Caco-2 (cell line): ENCODE measurements around the gene IGFBP7. TPM values are rescaled to one million over a fixed set of nuclear protein-coding genes. Genes with fewer than 3 reads are reported as not detected.

Experiments
- BruUV-seq: library from RNA; stranded (reverse); fragments of 400-500 nt; replicated peaks from 2 replicates; lab custom pipeline; 2021; lab: Mats Ljungman, UMichigan
- CTCF ChIA-PET: fragments of 300-600 bp; sonication (Branson Sonifier 250); formaldehyde crosslinking; loops from one replicate; lab custom pipeline; 2022; ENCODE audit warnings: antibody characterized with exemption; lab: Charles Lee
- POLR2A ChIA-PET: fragments of 300-600 bp; sonication (Branson Sonifier 250); formaldehyde crosslinking; loops from one replicate; lab custom pipeline; 2022; ENCODE audit warnings: antibody characterized with exemption; lab: Charles Lee
- DNase-seq, 2 experiments: peaks; one replicate each; pipeline versions ENCODE4 v3.0.0 to v3.0.0-alpha.2; 2020 to 2022
- H3K27me3 ChIP-seq: replicated peaks from 2 replicates; pipeline ENCODE4 v1.6.0; 2011; ENCODE audit warnings: low read length; ENCODE audit not compliant: control insufficient read depth, insufficient read depth
- H3K36me3 ChIP-seq: 2 replicates; pipeline ENCODE4 v1.5.1; 2011; ENCODE audit warnings: low read length; ENCODE audit not compliant: control insufficient read depth, insufficient read depth
- H3K4me1 ChIP-seq: fragments of 250-450 bp; sonication (Bioruptor Pico); 2 replicates; pipeline ENCODE4 v1.5.1; 2020; ENCODE audit warnings: mild to moderate bottlenecking
- H3K4me3 ChIP-seq: 2 replicates; pipeline ENCODE4 v1.5.1; 2011; ENCODE audit warnings: low read depth, mild to moderate bottlenecking, control low read depth, low read length
- H3K9me3 ChIP-seq: fragments of 250-450 bp; sonication (Bioruptor Pico); 2 replicates; pipeline ENCODE4 v1.5.1; 2020; ENCODE audit warnings: mild to moderate bottlenecking, moderate library complexity
- H3K27ac Mint-ChIP-seq: one replicate; pipeline ENCODE4 v1.8.0; 2022; ENCODE audit warnings: mixed read lengths; ENCODE audit not compliant: unreplicated experiment
- H3K27me3 Mint-ChIP-seq: one replicate; pipeline ENCODE4 v1.8.0; 2022; ENCODE audit warnings: mixed read lengths; ENCODE audit not compliant: insufficient read depth, unreplicated experiment
- H3K36me3 Mint-ChIP-seq: one replicate; pipeline ENCODE4 v1.8.0; 2022; ENCODE audit warnings: mild to moderate bottlenecking, mixed read lengths; ENCODE audit not compliant: insufficient read depth, unreplicated experiment
- H3K4me1 Mint-ChIP-seq: one replicate; pipeline ENCODE4 v1.8.0; 2022; ENCODE audit warnings: low read depth, mixed read lengths; ENCODE audit not compliant: unreplicated experiment
- H3K4me3 Mint-ChIP-seq: one replicate; pipeline ENCODE4 v1.8.0; 2022; ENCODE audit warnings: mild to moderate bottlenecking, moderate library complexity, mixed read lengths; ENCODE audit not compliant: unreplicated experiment
- H3K9me3 Mint-ChIP-seq: one replicate; pipeline ENCODE4 v1.8.0; 2022; ENCODE audit warnings: mixed read lengths; ENCODE audit not compliant: unreplicated experiment
- CTCF ChIP-seq, 2 experiments: fragments of 200-600 bp in 1 of 2; IDR thresholded peaks; 1 replicate in 1 of 2; 2 replicates in 1 of 2; pipeline versions ENCODE4 v1.5.1 to v1.8.0; 2011 to 2022; ENCODE audit warnings: antibody characterized with exemption in 1 of 2, control low read depth in 1 of 2, inconsistent platforms in 1 of 2, low read depth in 1 of 2, low read length in 1 of 2, mild to moderate bottlenecking in 1 of 2, moderate library complexity in 1 of 2; ENCODE audit not compliant: insufficient read depth in 1 of 2, severe bottlenecking in 1 of 2, unreplicated experiment in 1 of 2
- intact Hi-C: fragments of 100-400 bp; cut with micrococcal nuclease; formaldehyde crosslinking; loops from one replicate; pipeline ENCODE4 v1.10.0; 2022; ENCODE audit not compliant: unreplicated experiment
- total RNA-seq: library from RNA; stranded (reverse); gene quantifications from 2 replicates; pipeline ENCODE4 v1.2.3, GENCODE V29; 2022

The IGFBP7 gene
- total RNA-seq, 1 experiment from 2014 or later: 40.4 TPM

GRCh38 chr4:57044996-57045395 is 65.2 kb downstream of the IGFBP7 start:
- Mint-ChIP-seq H3K4me1 (no peaks in the 10 kb centered on the region), H3K4me3 (no peak overlapping the region), H3K36me3 (no peaks in the 10 kb centered on the region), H3K27me3 (no peaks in the 10 kb centered on the region), H3K27ac (no peak overlapping the region), H3K9me3 (peaks cover 15% of the 10 kb centered on the region)
- Histone ChIP-seq H3K4me3 (no peak overlapping the region), H3K9me3 (peaks cover 6% of the 10 kb centered on the region), H3K27me3 (no peaks in the 10 kb centered on the region), H3K36me3 (no peaks in the 10 kb centered on the region), H3K4me1 (0 out of 2 replicates have a peak, but pooled peaks cover 15% of the 10 kb centered on the region)
- intact Hi-C loops: loop anchor here (1.0 kb wide), 1 partner anchor 34 kb away; no protein-coding TSS in a partner anchor
- BruUV-seq: no TSS peak
- ChIA-PET CTCF (no interaction called here), POLR2A (no interaction called here)
- no peak for TF ChIP-seq CTCF (IDR thresholded peaks at IDR 0.05; ENCODE audit: insufficient read depth in 1 of 2, low read depth in 1 of 2, low read length in 1 of 2, severe bottlenecking in 1 of 2, unreplicated experiment in 1 of 2)
- no peak for DNase-seq

DNA sequence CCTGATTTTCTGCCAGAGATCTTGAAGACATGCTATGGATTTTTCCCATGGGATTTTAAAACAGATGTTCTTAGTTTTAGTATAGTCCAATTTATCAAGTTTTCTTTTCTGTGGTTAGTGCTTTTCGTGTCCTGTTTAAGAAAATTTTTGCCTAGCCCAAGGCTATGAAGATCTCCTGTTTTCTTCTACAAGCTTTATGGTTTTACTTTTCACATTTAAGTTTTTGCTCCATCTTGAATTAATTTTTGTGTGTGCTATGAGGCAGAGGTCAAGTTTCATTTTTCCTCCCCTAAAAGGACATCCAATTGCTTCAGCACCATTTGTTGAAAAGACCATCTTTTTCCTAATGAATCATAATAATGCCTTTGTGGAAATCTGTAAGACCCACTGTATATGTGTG is 65.9 kb downstream of the IGFBP7 start:
- no peak overlapping the region for H3K4me3 Mint-ChIP-seq
- TF ChIP-seq CTCF (IDR thresholded peaks at IDR 0.05; ENCODE audit: insufficient read depth in 1 of 2, low read depth in 1 of 2, low read length in 1 of 2, severe bottlenecking in 1 of 2, unreplicated experiment in 1 of 2): no peak
- BruUV-seq: no TSS peak
- no peaks in the 10 kb centered on the region for H3K36me3 Mint-ChIP-seq
- no peak overlapping the region for H3K4me3 ChIP-seq
- H3K4me1 Mint-ChIP-seq: peaks cover 5% of the 10 kb centered on the region
- no peaks in the 10 kb centered on the region for H3K27me3 Mint-ChIP-seq
- H3K9me3 Mint-ChIP-seq: peaks cover 15% of the 10 kb centered on the region
- H3K4me1 ChIP-seq: 0 out of 2 replicates have a peak, but pooled peaks cover 15% of the 10 kb centered on the region
- POLR2A ChIA-PET: no interaction called here
- H3K27me3 ChIP-seq: no peaks in the 10 kb centered on the region
- H3K36me3 ChIP-seq: no peaks in the 10 kb centered on the region
- no peak for DNase-seq
- intact Hi-C loops: no loop called here
- no peak overlapping the region for H3K27ac Mint-ChIP-seq
- CTCF ChIA-PET: no interaction called here
- peaks cover 6% of the 10 kb centered on the region for H3K9me3 ChIP-seq

GRCh38 chr4:57043347-57044251 is 66.6 kb downstream of the IGFBP7 start:
- H3K27me3 ChIP-seq: no peaks in the 10 kb centered on the region
- DNase-seq: no peak
- Mint-ChIP-seq H3K27ac (no peak overlapping the region), H3K4me1 (peaks cover 7% of the 10 kb centered on the region), H3K9me3 (peaks cover 15% of the 10 kb centered on the region), H3K36me3 (no peaks in the 10 kb centered on the region), H3K27me3 (no peaks in the 10 kb centered on the region), H3K4me3 (no peak overlapping the region)
- BruUV-seq: no TSS peak
- TF ChIP-seq CTCF (IDR thresholded peaks at IDR 0.05; ENCODE audit: insufficient read depth in 1 of 2, low read depth in 1 of 2, low read length in 1 of 2, severe bottlenecking in 1 of 2, unreplicated experiment in 1 of 2): no peak
- intact Hi-C loops: no loop called here
- H3K4me3 ChIP-seq: no peak overlapping the region
- POLR2A ChIA-PET: no interaction called here
- peaks cover 6% of the 10 kb centered on the region for H3K9me3 ChIP-seq
- 0 out of 2 replicates have a peak, but pooled peaks cover 15% of the 10 kb centered on the region for H3K4me1 ChIP-seq
- H3K36me3 ChIP-seq: no peaks in the 10 kb centered on the region
- CTCF ChIA-PET: no interaction called here
